HCT116 (cell line): Measurements from ENCODE around the gene CADPS2. TPM values are rescaled to one million over a fixed set of nuclear protein-coding genes. Genes with fewer than 3 reads are reported as not detected.

ENCODE experiments used
- ATAC-seq: fragments of 200-7000 bp; cut with Tn5 transposase; 2 replicates; pipeline ENCODE4 v1.9.1; 2020; ENCODE audit warnings: mild to moderate bottlenecking, moderate library complexity
- BruUV-seq: library from RNA; stranded (reverse); fragments of 400-500 nt; replicated peaks from 2 replicates; lab custom pipeline; 2021; lab: Mats Ljungman, UMichigan
- CTCF ChIA-PET: fragments of 300-600 bp; sonication (Branson Sonifier 250); formaldehyde crosslinking; loops from one replicate; lab custom pipeline; 2021; ENCODE audit warnings: antibody characterized with exemption; lab: Charles Lee
- POLR2A ChIA-PET: fragments of 300-600, 350-600 bp; sonication (Branson Sonifier 250); formaldehyde crosslinking; loops from one replicate; lab custom pipeline; 2021; ENCODE audit warnings: antibody characterized with exemption; lab: Charles Lee
- RAD21 ChIA-PET, 2 experiments: fragments of 300-600 bp; sonication (Branson Sonifier 250); formaldehyde crosslinking; loops; one replicate each; lab custom pipeline; 2023; ENCODE audit warnings: low total read pairs in 2 of 2; ENCODE audit not compliant: uncharacterized antibody in 2 of 2, unreplicated experiment in 2 of 2, low non-redundant PET in 1 of 2; lab: Charles Lee
- DNase-seq: peaks from one replicate; pipeline ENCODE4 v3.0.0-alpha.2; 2010; ENCODE audit warnings: low read depth, low spot score
- H2AFZ ChIP-seq: fragments of 200-600 bp; shearing (Covaris generic), sonication (generic); 2 replicates; pipeline ENCODE4 v1.6.1; 2017; ENCODE audit warnings: low read depth, mixed run types, mixed read lengths, antibody characterized with exemption, low read length; ENCODE audit not compliant: poor library complexity, severe bottlenecking
- H3K27ac ChIP-seq: 2 replicates; pipeline ENCODE4 v1.5.1; 2012; ENCODE audit warnings: low read depth, low read length
- H3K27me3 ChIP-seq: fragments of 200-600 bp; sonication (generic); 2 replicates; pipeline ENCODE4 v1.6.1; 2016; ENCODE audit warnings: mixed run types, low read length, mixed read lengths; ENCODE audit not compliant: insufficient read depth
- H3K36me3 ChIP-seq, 2 experiments: fragments of 200-500 bp in 1 of 2; fragments of 200-600 bp in 1 of 2; sonication (Bioruptor generic) in 1 of 2; sonication (generic) in 1 of 2; 2 replicates each; pipeline versions ENCODE4 v1.5.1 to v1.6.1; 2014 to 2016; ENCODE audit warnings: low read length in 2 of 2, inconsistent platforms in 1 of 2, mixed read lengths in 1 of 2, mixed run types in 1 of 2; ENCODE audit not compliant: insufficient read depth in 2 of 2, control insufficient read depth in 1 of 2
- H3K4me1 ChIP-seq, 2 experiments: fragments of 200-600 bp in 1 of 2; sonication (generic) in 1 of 2; 2 replicates each; pipeline versions ENCODE4 v1.5.1 to v1.6.1; 2012 to 2017; ENCODE audit warnings: low read length in 2 of 2, inconsistent platforms in 1 of 2, mild to moderate bottlenecking in 1 of 2, mixed read lengths in 1 of 2, mixed run types in 1 of 2, moderate library complexity in 1 of 2; ENCODE audit not compliant: insufficient read depth in 2 of 2, control insufficient read depth in 1 of 2
- H3K4me2 ChIP-seq: fragments of 200-600 bp; sonication (generic); 2 replicates; pipeline ENCODE4 v1.6.1; 2017; ENCODE audit warnings: mixed run types, low read length, mixed read lengths
- H3K4me3 ChIP-seq, 2 experiments: fragments of 200-600 bp in 1 of 2; sonication (generic) in 1 of 2; replicated peaks in 1 of 2; 2 replicates each; pipeline ENCODE4 v1.5.1; 2011 to 2016; ENCODE audit warnings: low read length in 2 of 2, control low read depth in 1 of 2, low read depth in 1 of 2, mild to moderate bottlenecking in 1 of 2, mixed read lengths in 1 of 2, mixed run types in 1 of 2
- H3K79me2 ChIP-seq: fragments of 200-600 bp; sonication (generic); 2 replicates; pipeline ENCODE4 v1.6.1; 2017; ENCODE audit warnings: mild to moderate bottlenecking, mixed run types, low read length, moderate library complexity, mixed read lengths; ENCODE audit not compliant: insufficient read depth
- H3K9ac ChIP-seq: fragments of 200-600 bp; sonication (generic); 2 replicates; pipeline ENCODE4 v1.6.1; 2016; ENCODE audit warnings: low read length, mixed read lengths
- H3K9me2 ChIP-seq: fragments of 200-600 bp; sonication (generic), shearing (Covaris generic); 2 replicates; pipeline ENCODE4 v1.6.1; 2017; ENCODE audit warnings: mixed run types, mild to moderate bottlenecking, moderate library complexity; ENCODE audit not compliant: insufficient read depth
- H3K9me3 ChIP-seq, 2 experiments: fragments of 200-500 bp in 1 of 2; fragments of 200-600 bp in 1 of 2; sonication (Bioruptor generic) in 1 of 2; sonication (generic) in 1 of 2; 2 replicates each; pipeline ENCODE4 v1.6.1; 2014 to 2017; ENCODE audit warnings: low read length in 2 of 2, mixed read lengths in 2 of 2, inconsistent platforms in 1 of 2, low read depth in 1 of 2, mild to moderate bottlenecking in 1 of 2, mixed run types in 1 of 2, moderate library complexity in 1 of 2; ENCODE audit not compliant: control insufficient read depth in 1 of 2, insufficient read depth in 1 of 2
- H4K20me1 ChIP-seq: fragments of 200-600 bp; sonication (generic), shearing (Covaris generic); 2 replicates; pipeline ENCODE4 v1.6.1; 2017; ENCODE audit warnings: mixed run types, mild to moderate bottlenecking, moderate library complexity; ENCODE audit not compliant: insufficient read depth
- CBX3 ChIP-seq: IDR thresholded peaks from 2 replicates; pipeline ENCODE4 v1.6.1; 2012; ENCODE audit warnings: low read depth
- CTCF ChIP-seq, 3 experiments: fragments of 200-600 bp in 1 of 3; sonication (generic) in 1 of 3; IDR thresholded peaks in 2 of 3; conservative IDR thresholded peaks in 1 of 3; 2 replicates each; pipeline ENCODE4 v1.5.1; 2012 to 2017; ENCODE audit warnings: low read depth in 2 of 3, low read length in 2 of 3, antibody characterized with exemption in 1 of 3, borderline replicate concordance in 1 of 3, control low read depth in 1 of 3, mild to moderate bottlenecking in 1 of 3, mixed read lengths in 1 of 3, mixed run types in 1 of 3, moderate library complexity in 1 of 3; ENCODE audit not compliant: insufficient read depth in 1 of 3
- EGR1 ChIP-seq: IDR thresholded peaks from 2 replicates; pipeline ENCODE4 v1.6.1; 2012; ENCODE audit warnings: low read depth
- EZH2 ChIP-seq: fragments of 200-600 bp; sonication (generic); IDR thresholded peaks from 2 replicates; pipeline ENCODE4 v1.6.1; 2017; ENCODE audit warnings: antibody characterized with exemption, mixed run types
- EZH2phosphoT487 ChIP-seq: fragments of 200-600 bp; IDR thresholded peaks from 2 replicates; pipeline ENCODE4 v1.6.1; 2018; ENCODE audit warnings: antibody characterized with exemption, borderline replicate concordance
- FOSL1 ChIP-seq: IDR thresholded peaks from 2 replicates; pipeline ENCODE4 v1.6.1; 2012; ENCODE audit warnings: low read depth
- JUND ChIP-seq: IDR thresholded peaks from 2 replicates; pipeline ENCODE4 v1.6.1; 2012
- POLR2A ChIP-seq: IDR thresholded peaks from 2 replicates; pipeline ENCODE4 v1.7.0; 2011; ENCODE audit warnings: borderline replicate concordance; ENCODE audit not compliant: insufficient read depth, insufficient read length; ENCODE audit errors: extremely low read depth
- RAD21 ChIP-seq: IDR thresholded peaks from 2 replicates; pipeline ENCODE4 v1.6.1; 2012; ENCODE audit warnings: low read depth, mild to moderate bottlenecking
- SIN3A ChIP-seq: IDR thresholded peaks from 2 replicates; pipeline ENCODE4 v1.6.1; 2012; ENCODE audit warnings: low read depth
- SP1 ChIP-seq: IDR thresholded peaks from 2 replicates; pipeline ENCODE4 v1.6.1; 2012; ENCODE audit warnings: low read depth
- TCF7L2 ChIP-seq: IDR thresholded peaks from 2 replicates; pipeline ENCODE4 v1.7.0; 2011; ENCODE audit warnings: borderline replicate concordance, inconsistent platforms; ENCODE audit not compliant: insufficient read depth, insufficient read length; ENCODE audit errors: extremely low read depth
- YY1 ChIP-seq: IDR thresholded peaks from 2 replicates; pipeline ENCODE4 v1.6.1; 2011; ENCODE audit warnings: low read length, low read depth, moderate library complexity, mild to moderate bottlenecking; ENCODE audit not compliant: insufficient replicate concordance; ENCODE audit errors: extremely low read depth
- ZFX ChIP-seq: fragments of 450-650 bp; IDR thresholded peaks from 2 replicates; pipeline ENCODE4 v1.6.1; 2017
- ZNF274 ChIP-seq: fragments of 200-500 bp; sonication (Bioruptor generic); IDR thresholded peaks from 2 replicates; pipeline ENCODE4 v1.6.1; 2014; ENCODE audit warnings: mild to moderate bottlenecking, low read depth, low read length, inconsistent platforms
- intact Hi-C: fragments of 100-400 bp; cut with micrococcal nuclease; formaldehyde crosslinking; loops from 2 replicates; pipeline ENCODE4 v1.10.0; 2022
- total RNA-seq: library from RNA; stranded (reverse); gene quantifications from one replicate; pipeline ENCODE4 v1.2.1, GENCODE V29; 2021; ENCODE audit not compliant: unreplicated experiment
- TF ChIP-seq, protein P1 (sequence below): IDR thresholded peaks from 2 replicates; pipeline ENCODE4 v1.6.1; 2012
- TF ChIP-seq, protein P2 (sequence below): IDR thresholded peaks from 2 replicates; pipeline ENCODE4 v1.6.1; 2012

The CADPS2 gene
- total RNA-seq, 1 experiment from 2014 or later, result 7.5 TPM

DNA sequence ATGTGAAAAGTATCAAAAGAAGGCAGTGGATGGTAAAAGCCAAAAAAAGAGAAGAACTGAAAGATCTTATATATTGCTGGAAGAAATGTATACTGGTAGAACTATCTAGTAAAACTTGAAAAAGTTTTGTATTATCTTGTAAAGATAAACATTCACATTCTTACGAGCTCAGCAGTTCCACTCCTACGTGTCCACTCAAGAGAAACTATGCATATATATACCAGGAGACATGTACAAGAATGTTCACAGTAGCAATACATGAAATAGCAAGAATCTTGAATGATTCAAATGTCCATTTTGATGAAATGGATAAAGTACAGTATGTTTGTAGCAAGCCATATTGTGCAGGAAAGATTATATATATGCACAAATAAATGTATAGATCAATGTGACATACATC, 342.4 kb downstream of the CADPS2 start:
- H3K4me1 ChIP-seq, result no peaks in the 10 kb centered on the region
- no peak overlapping the region for H3K4me2 ChIP-seq
- H3K9me2 ChIP-seq, result no peaks in the 10 kb centered on the region
- ATAC-seq, result no peak
- POLR2A ChIA-PET, result no interaction called here
- no peaks in the 10 kb centered on the region for H4K20me1 ChIP-seq
- no peaks in the 10 kb centered on the region for H3K79me2 ChIP-seq
- no peak overlapping the region for H3K4me3 ChIP-seq
- no peak overlapping the region for H3K9ac ChIP-seq
- RAD21 ChIA-PET, result no interaction called here
- no peaks in the 10 kb centered on the region for H3K36me3 ChIP-seq
- no peak overlapping the region for H2AFZ ChIP-seq
- no peak overlapping the region for H3K27ac ChIP-seq
- intact Hi-C loops, result no loop called here
- H3K9me3 ChIP-seq, result no peaks in the 10 kb centered on the region
- H3K27me3 ChIP-seq, result no peaks in the 10 kb centered on the region
- TF ChIP-seq SIN3A (no peak), ZFX (no peak), CBX3 (no peak), RAD21 (no peak), EZH2 (no peak), SP1 (no peak), CTCF (IDR thresholded peaks at IDR 0.05 in 2 of 3, conservative IDR thresholded peaks at IDR 0.05 in 1 of 3; ENCODE audit: borderline replicate concordance in 1 of 3, insufficient read depth in 1 of 3, low read depth in 2 of 3, low read length in 2 of 3) (no peak), FOSL1 (no peak), EZH2phosphoT487 (no peak), POLR2A (no peak), JUND (no peak), ZNF274 (no peak), YY1 (no peak), TCF7L2 (no peak), EGR1 (no peak)
- TF ChIP-seq, protein P1, sequence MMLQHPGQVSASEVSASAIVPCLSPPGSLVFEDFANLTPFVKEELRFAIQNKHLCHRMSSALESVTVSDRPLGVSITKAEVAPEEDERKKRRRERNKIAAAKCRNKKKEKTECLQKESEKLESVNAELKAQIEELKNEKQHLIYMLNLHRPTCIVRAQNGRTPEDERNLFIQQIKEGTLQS, result no peak
- TF ChIP-seq, protein P2, sequence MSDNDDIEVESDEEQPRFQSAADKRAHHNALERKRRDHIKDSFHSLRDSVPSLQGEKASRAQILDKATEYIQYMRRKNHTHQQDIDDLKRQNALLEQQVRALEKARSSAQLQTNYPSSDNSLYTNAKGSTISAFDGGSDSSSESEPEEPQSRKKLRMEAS, result no peak
- no TSS peak for BruUV-seq
- CTCF ChIA-PET, result interaction anchor here (2.8 kb wide), 1 partner anchor 11 kb away, joined by 8 read pairs; no protein-coding TSS in a partner anchor
- no peak for DNase-seq
